Measurements from ENCODE around the gene ACOXL.

The ACOXL gene

DNA sequence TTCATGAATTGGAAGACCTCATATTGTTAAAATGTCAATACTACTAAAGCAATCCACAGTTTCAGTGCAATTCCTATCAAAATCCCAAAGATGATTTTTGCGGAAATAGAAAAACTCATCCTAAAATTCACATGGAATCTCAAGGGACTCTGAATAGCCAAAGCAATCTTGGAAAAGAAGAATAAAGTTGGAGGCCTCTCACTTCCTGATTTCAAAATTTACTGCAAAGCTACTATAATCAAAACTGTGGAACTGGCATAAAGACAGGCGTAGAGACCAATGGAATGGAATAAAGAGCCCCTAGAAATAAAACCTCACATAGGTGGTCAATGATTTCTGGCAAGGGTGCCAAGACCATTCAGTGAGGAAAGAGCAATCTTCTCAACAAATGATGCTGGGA lies 42.3 kb downstream of the ACOXL start:
- TF ChIP-seq, protein P1, sequence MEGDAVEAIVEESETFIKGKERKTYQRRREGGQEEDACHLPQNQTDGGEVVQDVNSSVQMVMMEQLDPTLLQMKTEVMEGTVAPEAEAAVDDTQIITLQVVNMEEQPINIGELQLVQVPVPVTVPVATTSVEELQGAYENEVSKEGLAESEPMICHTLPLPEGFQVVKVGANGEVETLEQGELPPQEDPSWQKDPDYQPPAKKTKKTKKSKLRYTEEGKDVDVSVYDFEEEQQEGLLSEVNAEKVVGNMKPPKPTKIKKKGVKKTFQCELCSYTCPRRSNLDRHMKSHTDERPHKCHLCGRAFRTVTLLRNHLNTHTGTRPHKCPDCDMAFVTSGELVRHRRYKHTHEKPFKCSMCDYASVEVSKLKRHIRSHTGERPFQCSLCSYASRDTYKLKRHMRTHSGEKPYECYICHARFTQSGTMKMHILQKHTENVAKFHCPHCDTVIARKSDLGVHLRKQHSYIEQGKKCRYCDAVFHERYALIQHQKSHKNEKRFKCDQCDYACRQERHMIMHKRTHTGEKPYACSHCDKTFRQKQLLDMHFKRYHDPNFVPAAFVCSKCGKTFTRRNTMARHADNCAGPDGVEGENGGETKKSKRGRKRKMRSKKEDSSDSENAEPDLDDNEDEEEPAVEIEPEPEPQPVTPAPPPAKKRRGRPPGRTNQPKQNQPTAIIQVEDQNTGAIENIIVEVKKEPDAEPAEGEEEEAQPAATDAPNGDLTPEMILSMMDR (conservative IDR thresholded peaks at IDR 0.05): no peak
- H3K27ac ChIP-seq: peak overlapping the region; percentile 90; the same call in 1 of the 2 replicates

DNA sequence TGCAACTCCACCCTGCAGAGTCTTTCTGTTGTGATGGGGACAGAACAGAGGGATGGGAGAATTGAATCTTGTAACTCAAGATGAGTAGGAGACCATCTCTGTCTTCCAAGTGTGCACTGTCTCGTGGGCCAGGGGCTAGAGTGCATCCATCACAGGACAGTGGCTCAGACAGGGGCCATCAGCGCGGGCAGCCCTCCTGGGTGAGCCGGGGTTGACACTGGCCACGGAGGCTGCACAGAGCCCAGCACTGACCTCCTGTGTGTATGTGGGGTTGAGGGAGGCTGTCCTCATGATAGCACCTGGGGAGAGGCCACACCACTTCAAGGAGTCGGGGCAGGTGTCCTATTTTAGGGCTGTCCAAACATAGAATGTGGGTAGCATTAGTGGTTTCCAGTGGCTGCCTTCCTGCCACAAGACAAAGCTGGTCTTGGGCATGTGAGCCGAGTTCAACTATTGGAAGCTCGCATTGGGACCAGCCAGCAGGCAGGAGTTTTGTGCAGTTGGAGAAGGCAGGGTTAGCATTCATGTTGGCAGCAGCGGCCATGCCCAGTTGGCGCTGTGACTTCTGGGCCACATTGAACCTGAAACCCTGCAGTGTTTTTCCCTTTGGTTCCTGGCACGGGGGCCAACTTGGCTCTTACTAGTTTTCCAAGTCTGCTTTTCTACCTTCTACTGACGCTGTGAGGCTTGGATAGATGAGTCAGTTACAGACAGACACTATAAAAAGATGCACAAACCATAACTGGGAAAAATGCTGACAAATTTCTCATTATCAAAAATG lies 45.3 kb downstream of the ACOXL start:
- TF ChIP-seq, protein P1 (conservative IDR thresholded peaks at IDR 0.05): no peak

GRCh38 chr2:110780461-110780860 lies 48.1 kb downstream of the ACOXL start:
- no peak overlapping the region for H3K27ac ChIP-seq
- TF ChIP-seq, protein P1 (conservative IDR thresholded peaks at IDR 0.05): no peak

More for the DNA sequence above, 45.3 kb downstream of the ACOXL start:
- H3K27ac ChIP-seq: no peak overlapping the region

DNA sequence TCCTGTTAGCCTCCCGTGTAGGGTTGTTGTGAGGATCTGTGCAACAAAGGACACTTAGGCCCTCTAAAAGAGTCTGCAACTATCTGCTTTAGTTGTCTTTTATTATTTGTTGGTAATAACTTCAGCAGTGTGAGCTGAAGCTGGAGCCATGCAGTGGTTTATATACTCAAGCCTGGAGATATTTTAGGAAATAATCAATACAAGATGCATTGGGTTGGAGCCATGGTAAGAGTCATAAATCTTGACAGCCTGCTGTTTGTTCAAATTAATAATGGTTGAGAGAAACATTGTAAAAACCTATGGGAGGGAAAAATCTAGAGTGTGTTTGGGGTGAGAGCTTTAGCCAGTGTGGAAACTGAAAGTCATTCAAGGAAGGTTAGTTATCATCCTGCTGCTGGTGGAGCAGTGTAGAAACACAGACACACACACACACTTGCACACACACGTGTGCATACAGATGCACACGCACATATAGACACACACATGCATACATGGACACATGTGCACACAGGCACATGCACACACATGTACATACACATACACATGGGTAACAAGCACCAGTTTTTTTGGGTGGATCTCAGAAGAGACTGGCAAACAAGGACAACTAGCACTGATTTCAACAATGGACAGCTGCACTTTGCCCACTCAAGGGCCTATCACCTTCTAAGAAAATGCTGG lies 51.0 kb downstream of the ACOXL start:
- TF ChIP-seq, protein P1 (conservative IDR thresholded peaks at IDR 0.05): no peak
- peak overlapping the region; percentile 31 for H3K27ac ChIP-seq

GRCh38 chr2:110784047-110784631 lies 51.8 kb downstream of the ACOXL start:
- TF ChIP-seq, protein P1 (conservative IDR thresholded peaks at IDR 0.05): no peak
- no peak overlapping the region; the same call in 1 of the 2 replicates for H3K27ac ChIP-seq

DNA sequence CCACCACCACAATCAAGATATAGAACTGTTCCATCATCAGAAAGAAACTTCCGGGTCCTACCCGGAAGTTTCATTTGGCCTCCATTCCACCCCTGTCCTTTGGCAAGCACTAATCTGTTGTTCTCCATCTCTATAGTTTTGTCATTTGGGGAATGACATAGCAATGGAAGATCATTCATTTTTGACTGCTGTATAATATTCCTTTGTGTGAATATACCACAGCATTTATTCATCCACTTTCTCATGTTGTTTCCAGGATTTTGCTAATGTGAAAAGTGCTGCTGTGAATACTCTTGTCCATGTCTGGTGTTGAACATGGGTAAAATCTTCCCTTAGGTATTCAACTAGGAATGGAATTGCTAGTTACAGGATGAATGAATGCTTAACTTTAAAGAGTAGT lies 53.1 kb downstream of the ACOXL start:
- TF ChIP-seq, protein P1 (conservative IDR thresholded peaks at IDR 0.05): no peak

DNA sequence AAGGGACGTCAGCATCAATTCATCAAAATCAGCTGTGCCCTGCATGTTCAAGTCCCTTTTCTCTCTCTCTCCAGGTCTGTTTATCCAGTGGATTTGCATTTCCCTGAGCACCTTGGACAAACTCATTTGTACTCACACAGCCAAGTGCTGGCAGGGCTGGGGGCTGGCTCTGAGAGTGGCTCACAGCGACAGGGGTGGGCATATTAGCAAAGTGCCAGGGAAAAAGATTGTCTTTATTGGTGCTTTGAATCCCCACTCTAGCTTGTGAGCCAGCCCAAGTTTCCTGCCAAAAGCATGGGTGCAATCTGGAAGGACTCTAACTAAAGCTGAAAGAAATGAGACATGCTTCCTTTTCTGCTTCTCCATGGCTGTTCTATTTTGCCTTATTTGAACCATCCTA lies 56.6 kb downstream of the ACOXL start:
- no peak overlapping the region for H3K27ac ChIP-seq
- TF ChIP-seq, protein P1 (conservative IDR thresholded peaks at IDR 0.05): no peak

More for the DNA sequence above, 53.1 kb downstream of the ACOXL start:
- H3K27ac ChIP-seq: no peak overlapping the region

All from VCaP (cell line).